Measurements from ENCODE around the gene LITAF.

DNA sequence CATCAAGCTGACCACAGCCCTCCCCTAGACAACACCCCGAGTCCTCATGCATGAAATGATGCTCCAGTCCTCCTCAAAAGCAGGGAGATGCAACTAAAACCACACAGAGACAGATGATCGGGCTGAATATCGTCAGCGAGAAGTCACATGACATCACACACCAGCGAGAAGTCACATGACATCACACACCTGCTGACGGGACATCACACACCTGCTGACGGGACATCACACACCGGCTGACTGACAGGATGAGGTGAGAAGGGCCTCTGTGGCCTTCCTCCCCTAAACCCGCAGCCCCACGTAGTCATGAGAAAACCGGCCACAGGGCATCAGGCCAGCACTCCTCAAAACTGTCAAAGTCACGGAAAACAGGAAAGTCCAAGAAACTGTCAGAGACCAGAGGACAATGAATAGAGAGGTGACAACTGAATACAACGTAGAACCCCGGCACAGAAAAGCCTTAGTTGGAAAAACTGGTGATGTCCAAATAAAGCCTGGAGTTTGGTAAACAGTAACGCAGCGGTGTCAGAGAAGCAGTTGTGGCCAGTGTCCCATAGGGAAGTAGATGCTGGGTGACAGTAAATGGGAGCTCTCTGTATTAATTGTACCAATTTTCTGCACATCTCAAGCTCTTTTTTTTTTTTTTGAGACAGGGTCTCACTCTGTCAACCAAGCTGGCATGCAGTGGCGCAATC lies 14.3 kb downstream of the LITAF start:
- TF ChIP-seq, protein P1, sequence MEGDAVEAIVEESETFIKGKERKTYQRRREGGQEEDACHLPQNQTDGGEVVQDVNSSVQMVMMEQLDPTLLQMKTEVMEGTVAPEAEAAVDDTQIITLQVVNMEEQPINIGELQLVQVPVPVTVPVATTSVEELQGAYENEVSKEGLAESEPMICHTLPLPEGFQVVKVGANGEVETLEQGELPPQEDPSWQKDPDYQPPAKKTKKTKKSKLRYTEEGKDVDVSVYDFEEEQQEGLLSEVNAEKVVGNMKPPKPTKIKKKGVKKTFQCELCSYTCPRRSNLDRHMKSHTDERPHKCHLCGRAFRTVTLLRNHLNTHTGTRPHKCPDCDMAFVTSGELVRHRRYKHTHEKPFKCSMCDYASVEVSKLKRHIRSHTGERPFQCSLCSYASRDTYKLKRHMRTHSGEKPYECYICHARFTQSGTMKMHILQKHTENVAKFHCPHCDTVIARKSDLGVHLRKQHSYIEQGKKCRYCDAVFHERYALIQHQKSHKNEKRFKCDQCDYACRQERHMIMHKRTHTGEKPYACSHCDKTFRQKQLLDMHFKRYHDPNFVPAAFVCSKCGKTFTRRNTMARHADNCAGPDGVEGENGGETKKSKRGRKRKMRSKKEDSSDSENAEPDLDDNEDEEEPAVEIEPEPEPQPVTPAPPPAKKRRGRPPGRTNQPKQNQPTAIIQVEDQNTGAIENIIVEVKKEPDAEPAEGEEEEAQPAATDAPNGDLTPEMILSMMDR (IDR thresholded peaks at IDR 0.05): no peak
- no peak for TF ChIP-seq EP300 (IDR thresholded peaks at IDR 0.05; ENCODE audit: low read depth)
- no peak for TF ChIP-seq POLR2A (IDR thresholded peaks at IDR 0.05)
- no peak for TF ChIP-seq POLR2AphosphoS5 (IDR thresholded peaks at IDR 0.05)
